Activated CD8-positive, alpha-beta T cell treated with anti-CD3 and anti-CD28 coated beads, Interleukin-2, amount 10 ng/mL, durations not matched to agents 7 days and 5 days (primary cell): ENCODE data around the gene CAPZA2. TPM values are rescaled to one million over a fixed set of nuclear protein-coding genes. Genes with fewer than 3 reads are reported as not detected.

Source experiments
- ATAC-seq: fragments of 150-1000 bp; cut with Tn5 transposase; one replicate; pipeline ENCODE4 v1.10.0; 2021; ENCODE audit warnings: moderate library complexity
- CTCF ChIA-PET: fragments of 350-600 bp; sonication (Branson Sonifier 250); formaldehyde crosslinking; loops from one replicate; lab custom pipeline; 2021; ENCODE audit warnings: antibody characterized with exemption; lab: Charles Lee
- POLR2A ChIA-PET: fragments of 350-600 bp; sonication (Branson Sonifier 250); formaldehyde crosslinking; loops from one replicate; lab custom pipeline; 2021; ENCODE audit warnings: antibody characterized with exemption; lab: Charles Lee
- DNase-seq: peaks from one replicate; pipeline ENCODE4 v3.0.0-alpha.2; 2020
- H3K27ac Mint-ChIP-seq: one replicate; pipeline ENCODE4 v1.8.0; 2021; ENCODE audit warnings: mild to moderate bottlenecking, mixed read lengths
- H3K27me3 Mint-ChIP-seq: one replicate; pipeline ENCODE4 v1.8.0; 2021; ENCODE audit warnings: low read depth, mixed read lengths
- H3K36me3 Mint-ChIP-seq: one replicate; pipeline ENCODE4 v1.8.0; 2021; ENCODE audit warnings: low read depth, mixed read lengths
- H3K4me1 Mint-ChIP-seq: one replicate; pipeline ENCODE4 v1.8.0; 2021; ENCODE audit warnings: low read depth, mixed read lengths
- H3K4me3 Mint-ChIP-seq: one replicate; pipeline ENCODE4 v1.8.0; 2021; ENCODE audit warnings: mild to moderate bottlenecking, mixed read lengths
- H3K9me3 Mint-ChIP-seq: one replicate; pipeline ENCODE4 v1.8.0; 2022; ENCODE audit warnings: mixed read lengths; ENCODE audit not compliant: insufficient read depth
- total RNA-seq, 2 experiments: library from RNA; stranded (reverse); gene quantifications; one replicate each; pipeline ENCODE4 v1.2.3, GENCODE V29; 2021

Gene CAPZA2
- total RNA-seq, 2 experiments from 2014 or later, result 144 to 154 TPM

DNA sequence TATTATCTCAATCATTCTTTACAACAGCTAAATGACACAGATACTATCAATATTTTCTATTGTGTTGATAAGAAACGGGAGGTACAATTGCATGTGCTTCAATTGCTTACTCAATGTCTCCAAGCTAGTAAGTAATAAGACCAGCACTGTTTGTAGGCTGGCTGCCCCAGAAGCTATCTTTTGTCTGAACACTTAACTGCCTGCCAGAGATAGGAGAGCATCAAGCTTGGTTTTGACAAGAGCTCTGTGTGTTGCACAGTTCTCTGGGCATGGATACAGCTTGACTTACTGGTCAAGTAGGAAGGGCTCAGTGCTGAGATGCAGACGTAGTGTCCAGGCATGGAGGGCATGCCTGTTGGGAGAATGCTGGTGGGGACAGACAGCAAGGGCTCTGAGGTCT is 26.3 kb upstream of the CAPZA2 start:
- CTCF ChIA-PET, result no interaction called here

DNA sequence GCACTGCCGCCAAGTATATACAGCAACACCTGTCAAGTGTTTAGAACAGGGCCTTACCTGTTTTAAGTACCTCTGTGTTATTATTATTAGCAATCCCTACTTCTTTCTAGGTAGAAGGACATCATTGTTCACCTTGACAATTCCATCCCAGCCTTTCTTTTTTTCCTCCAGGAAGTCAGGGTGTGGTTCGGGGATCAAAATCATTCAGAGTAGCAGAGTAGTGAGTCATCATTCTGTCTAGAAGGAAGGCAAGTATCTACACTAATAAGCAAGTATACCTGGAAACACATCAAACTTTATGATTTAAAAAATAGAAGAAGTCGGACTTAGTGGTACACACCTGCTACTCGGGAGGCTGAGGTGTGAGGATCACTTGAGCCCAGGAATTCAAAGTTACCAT is 25.5 kb upstream of the CAPZA2 start:
- DNase-seq, result no peak
- H3K36me3 Mint-ChIP-seq, result no peaks in the 10 kb centered on the region
- no peak overlapping the region for H3K27ac Mint-ChIP-seq
- H3K4me3 Mint-ChIP-seq, result no peak overlapping the region
- ATAC-seq, result no peak
- ChIA-PET CTCF (no interaction called here), POLR2A (no interaction called here)
- peaks cover 10% of the 10 kb centered on the region for H3K27me3 Mint-ChIP-seq
- H3K4me1 Mint-ChIP-seq, result no peaks in the 10 kb centered on the region
- H3K9me3 Mint-ChIP-seq, result no peaks in the 10 kb centered on the region

More for the DNA sequence above, 26.3 kb upstream of the CAPZA2 start:
- DNase-seq, result no peak
- Mint-ChIP-seq H3K36me3 (no peaks in the 10 kb centered on the region), H3K9me3 (no peaks in the 10 kb centered on the region), H3K27me3 (peaks cover 10% of the 10 kb centered on the region), H3K27ac (no peak overlapping the region), H3K4me1 (no peaks in the 10 kb centered on the region), H3K4me3 (no peak overlapping the region)
- POLR2A ChIA-PET, result no interaction called here
- ATAC-seq, result no peak

DNA sequence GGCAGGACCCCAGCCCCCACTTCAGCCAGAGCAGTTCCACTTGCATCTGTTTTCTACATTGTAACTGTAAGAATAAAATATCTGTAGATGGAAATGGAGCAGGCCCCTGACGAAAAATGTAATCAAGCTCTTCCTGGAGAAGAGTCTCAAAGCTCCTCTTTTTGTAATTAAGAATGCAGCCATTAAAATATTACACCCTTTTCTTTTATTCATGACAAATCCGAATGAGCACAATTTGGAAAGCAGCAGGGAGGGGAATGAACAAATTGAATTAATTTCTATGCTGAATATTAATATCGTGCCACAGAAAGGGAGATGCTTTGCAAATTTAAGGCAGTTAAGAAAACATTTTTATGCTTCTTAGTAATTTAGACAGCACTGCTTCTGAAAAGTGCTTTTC is 24.8 kb upstream of the CAPZA2 start:
- DNase-seq (no peak), ATAC-seq (no peak)
- Mint-ChIP-seq H3K4me1 (no peaks in the 10 kb centered on the region), H3K36me3 (no peaks in the 10 kb centered on the region), H3K27me3 (peaks cover 13% of the 10 kb centered on the region), H3K27ac (no peak overlapping the region), H3K9me3 (no peaks in the 10 kb centered on the region), H3K4me3 (no peak overlapping the region)
- POLR2A ChIA-PET, result no interaction called here
- CTCF ChIA-PET, result no interaction called here

DNA sequence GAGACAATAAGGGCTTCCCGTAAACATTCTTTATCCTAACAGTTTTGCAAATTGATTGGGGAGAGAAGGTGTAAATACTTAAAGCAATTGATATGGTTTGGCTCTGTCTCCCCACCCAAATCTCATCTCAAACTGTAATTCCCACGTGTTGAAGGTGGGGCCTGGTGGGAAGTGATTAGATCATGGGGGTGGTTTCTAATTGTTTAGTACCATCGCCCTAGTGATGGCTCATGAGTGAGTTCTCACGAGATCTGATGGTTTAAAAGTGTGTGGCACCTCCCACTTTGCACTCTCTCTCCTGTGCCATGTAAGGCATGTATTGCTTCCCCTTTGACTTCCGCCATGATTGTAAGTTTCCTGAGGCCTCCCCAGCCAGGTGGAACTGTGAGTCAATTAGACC is 22.1 kb upstream of the CAPZA2 start:
- H3K9me3 Mint-ChIP-seq, result no peaks in the 10 kb centered on the region
- peaks cover 18% of the 10 kb centered on the region for H3K27me3 Mint-ChIP-seq
- POLR2A ChIA-PET, result no interaction called here

GRCh38 chr7:116842371-116842770 is 20.0 kb upstream of the CAPZA2 start:
- ChIA-PET CTCF (no interaction called here), POLR2A (no interaction called here)
- Mint-ChIP-seq H3K36me3 (no peaks in the 10 kb centered on the region), H3K4me1 (peaks cover 11% of the 10 kb centered on the region), H3K4me3 (no peak overlapping the region), H3K27ac (no peak overlapping the region), H3K9me3 (no peaks in the 10 kb centered on the region), H3K27me3 (peaks cover 22% of the 10 kb centered on the region)
- DNase-seq, result no peak
- no peak for ATAC-seq

More for the DNA sequence above, 22.1 kb upstream of the CAPZA2 start:
- CTCF ChIA-PET, result no interaction called here
- peaks cover 11% of the 10 kb centered on the region for H3K4me1 Mint-ChIP-seq
- H3K4me3 Mint-ChIP-seq, result no peak overlapping the region
- no peak overlapping the region for H3K27ac Mint-ChIP-seq
- ATAC-seq, result no peak
- DNase-seq, result no peak
- no peaks in the 10 kb centered on the region for H3K36me3 Mint-ChIP-seq

DNA sequence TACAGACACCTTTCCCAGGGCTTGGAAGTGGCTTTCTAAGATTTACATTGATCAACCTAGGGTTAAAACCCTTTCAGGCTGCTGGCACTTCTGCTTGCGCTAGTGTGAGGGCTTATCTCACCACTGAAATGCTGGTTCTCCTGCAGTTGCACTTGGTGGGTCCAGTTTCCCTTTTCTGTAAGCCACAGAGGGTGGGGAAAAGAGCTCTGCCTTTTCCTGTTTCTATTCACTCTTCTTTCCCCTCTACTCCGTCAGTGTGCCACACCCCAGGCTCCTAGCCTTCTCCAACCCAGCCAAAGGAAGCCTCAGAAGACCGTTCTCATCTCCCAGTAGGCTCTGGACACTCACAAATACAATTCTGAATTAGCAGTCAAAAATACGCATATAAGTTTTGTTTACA is 19.0 kb upstream of the CAPZA2 start:
- no peak overlapping the region for H3K27ac Mint-ChIP-seq
- peak overlapping the region; percentile 29 for H3K4me3 Mint-ChIP-seq
- DNase-seq (no peak), ATAC-seq (no peak)
- ChIA-PET POLR2A (no interaction called here), CTCF (no interaction called here)
- H3K4me1 Mint-ChIP-seq, result peaks cover 11% of the 10 kb centered on the region
- H3K9me3 Mint-ChIP-seq, result no peaks in the 10 kb centered on the region
- H3K27me3 Mint-ChIP-seq, result peaks cover 20% of the 10 kb centered on the region
- no peaks in the 10 kb centered on the region for H3K36me3 Mint-ChIP-seq

DNA sequence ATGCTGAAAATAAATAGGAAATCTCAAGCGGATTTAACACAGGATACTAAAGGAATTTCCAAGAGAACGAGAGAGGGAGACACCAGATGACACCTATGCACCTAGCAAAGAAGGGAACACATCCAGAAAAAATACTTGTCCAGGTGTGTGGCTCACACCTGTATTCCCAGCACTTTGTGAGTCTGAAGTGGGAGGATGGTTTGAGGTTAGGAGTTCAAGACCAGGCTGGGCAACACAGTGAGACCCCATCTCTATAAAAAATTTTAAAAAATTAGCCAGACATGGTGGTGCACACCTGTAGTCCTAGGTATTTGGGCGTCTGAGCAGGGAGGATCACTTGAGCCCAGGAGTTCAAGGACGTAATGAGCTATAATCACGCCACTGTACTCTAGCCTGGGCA is 11.2 kb upstream of the CAPZA2 start:
- ChIA-PET POLR2A (no interaction called here), CTCF (no interaction called here)
- Mint-ChIP-seq H3K4me1 (peaks cover 4% of the 10 kb centered on the region), H3K27me3 (peaks cover 27% of the 10 kb centered on the region), H3K27ac (no peak overlapping the region), H3K4me3 (no peak overlapping the region), H3K36me3 (no peaks in the 10 kb centered on the region), H3K9me3 (no peaks in the 10 kb centered on the region)
- DNase-seq (no peak), ATAC-seq (no peak)

DNA sequence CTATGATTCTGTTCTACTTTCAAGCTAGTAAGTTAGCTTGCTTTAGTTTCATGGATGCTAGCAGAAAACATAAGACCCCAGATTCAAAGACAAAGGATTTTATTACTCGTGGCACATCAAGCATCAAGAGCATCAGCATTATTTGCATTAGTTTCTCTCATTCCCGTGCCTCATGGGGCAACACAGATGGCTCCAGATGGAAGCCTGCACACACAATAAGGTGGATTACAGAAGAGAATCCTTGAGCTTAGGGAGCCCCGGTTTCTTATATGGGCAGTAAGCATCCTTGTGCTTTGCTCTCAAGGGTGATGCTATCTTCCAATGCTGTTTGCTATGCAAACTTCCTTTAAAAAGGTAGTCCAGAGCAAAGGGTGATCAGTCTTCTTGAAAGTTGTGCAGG is 10.7 kb upstream of the CAPZA2 start:
- CTCF ChIA-PET, result no interaction called here

DNA sequence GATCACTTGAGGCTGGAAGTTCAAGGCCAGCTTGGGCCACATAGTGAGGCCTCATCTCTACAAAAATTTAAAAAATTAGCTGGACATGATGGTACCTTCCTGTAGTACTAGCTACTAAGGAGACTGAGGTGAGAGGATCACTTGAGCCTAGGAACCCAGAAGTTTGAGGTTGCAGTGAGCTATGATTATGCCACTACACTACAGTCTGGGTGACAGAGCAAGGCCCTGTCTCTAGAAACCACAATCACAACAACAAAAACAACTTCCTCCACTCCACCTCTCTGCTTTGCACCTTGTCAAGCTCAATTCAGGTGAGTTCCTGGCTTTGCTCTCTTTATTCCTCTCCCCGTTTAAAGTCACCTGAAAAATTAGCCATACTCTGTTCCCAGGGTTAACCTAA is 8.3 kb upstream of the CAPZA2 start:
- Mint-ChIP-seq H3K4me1 (peaks cover 4% of the 10 kb centered on the region), H3K4me3 (no peak overlapping the region), H3K36me3 (no peaks in the 10 kb centered on the region), H3K27ac (no peak overlapping the region), H3K27me3 (peaks cover 26% of the 10 kb centered on the region), H3K9me3 (no peaks in the 10 kb centered on the region)
- ATAC-seq (peak; percentile 23), DNase-seq (no peak)
- POLR2A ChIA-PET, result no interaction called here
- CTCF ChIA-PET, result interaction anchor here (0.6 kb wide), 1 partner anchor 74 kb away, joined by 3 read pairs; no protein-coding TSS in a partner anchor

More for the DNA sequence above, 10.7 kb upstream of the CAPZA2 start:
- Mint-ChIP-seq H3K4me3 (no peak overlapping the region), H3K4me1 (peaks cover 4% of the 10 kb centered on the region), H3K36me3 (no peaks in the 10 kb centered on the region), H3K9me3 (no peaks in the 10 kb centered on the region), H3K27me3 (peaks cover 25% of the 10 kb centered on the region), H3K27ac (no peak overlapping the region)
- POLR2A ChIA-PET, result no interaction called here
- DNase-seq (no peak), ATAC-seq (no peak)

DNA sequence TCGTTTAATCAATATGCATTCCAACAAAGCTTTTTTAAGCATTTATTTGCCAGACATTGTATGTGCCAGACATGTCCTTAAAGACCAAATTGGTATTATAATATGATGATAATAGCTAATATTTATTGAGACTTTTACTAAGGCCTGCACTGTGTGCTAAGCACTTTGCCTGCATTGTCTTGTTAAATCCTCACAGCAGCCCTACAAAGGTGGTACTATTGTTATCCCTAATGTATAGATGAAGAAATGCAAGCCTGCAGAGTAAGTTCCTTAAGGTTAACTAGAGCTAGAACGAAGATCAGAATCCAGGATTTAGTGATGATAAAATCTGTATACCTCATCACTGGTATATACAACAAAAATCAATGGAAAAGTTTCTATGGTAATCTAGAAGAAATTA is 5.3 kb upstream of the CAPZA2 start:
- POLR2A ChIA-PET, result no interaction called here
- Mint-ChIP-seq H3K36me3 (no peaks in the 10 kb centered on the region), H3K4me1 (peaks cover 15% of the 10 kb centered on the region), H3K27me3 (peaks cover 17% of the 10 kb centered on the region), H3K27ac (no peak overlapping the region), H3K9me3 (no peaks in the 10 kb centered on the region), H3K4me3 (no peak overlapping the region)
- DNase-seq, result no peak
- no peak for ATAC-seq
- CTCF ChIA-PET, result no interaction called here

- Mint-ChIP-seq H3K4me1 (peaks cover 24% of the 10 kb centered on the region), H3K27me3 (peaks cover 12% of the 10 kb centered on the region), H3K4me3 (no peak overlapping the region), H3K36me3 (peaks cover 6% of the 10 kb centered on the region), H3K27ac (no peak overlapping the region), H3K9me3 (no peaks in the 10 kb centered on the region)
- CTCF ChIA-PET, result no interaction called here
- POLR2A ChIA-PET, result no interaction called here
- ATAC-seq (no peak), DNase-seq (no peak)
Observed at GRCh38 chr7:116859323-116859722, 3.1 kb upstream of the CAPZA2 start.

DNA sequence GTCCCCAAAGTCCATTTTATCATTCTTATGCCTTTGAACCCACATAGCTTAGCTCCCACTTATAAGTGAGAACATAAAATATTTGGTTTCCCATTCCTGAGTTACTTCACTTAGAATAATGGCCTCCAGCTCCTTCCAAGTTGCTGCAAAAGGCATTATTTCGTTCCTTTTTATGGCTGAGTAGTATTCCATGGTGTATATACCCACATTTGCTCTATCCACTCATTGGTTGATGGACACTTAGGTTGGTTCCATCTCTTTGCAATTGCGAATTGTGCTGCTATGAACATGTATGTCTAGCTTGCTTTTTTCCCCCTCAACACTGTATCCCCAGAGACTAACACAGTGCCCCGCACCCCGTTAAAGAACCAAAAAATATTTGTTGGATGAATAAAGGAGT is 670 bp upstream of the CAPZA2 start:
- no peak for DNase-seq
- H3K9me3 Mint-ChIP-seq, result no peaks in the 10 kb centered on the region
- no peak for ATAC-seq
- H3K27ac Mint-ChIP-seq, result peak overlapping the region; percentile 48
- ChIA-PET CTCF (interaction anchor here (1.2 kb wide), 1 partner anchor 69 kb away, joined by 3 read pairs; no protein-coding TSS in a partner anchor), POLR2A (interaction anchor here (0.6 to 1.0 kb wide), 2 partner anchors 12 to 163 kb away, joined by 3 read pairs; no protein-coding TSS in a partner anchor)
- peaks cover 34% of the 10 kb centered on the region for H3K4me1 Mint-ChIP-seq
- H3K27me3 Mint-ChIP-seq, result peaks cover 10% of the 10 kb centered on the region
- peaks cover 10% of the 10 kb centered on the region for H3K36me3 Mint-ChIP-seq
- H3K4me3 Mint-ChIP-seq, result peak overlapping the region; percentile 67
